Muscle layer of duodenum (tissue), 2 donors: ENCODE measurements around the gene OCIAD1.
"Not testable (repeated sequence)": the region's sequence is repeated elsewhere in the genome, so short reads cannot be mapped to it uniquely, and the experiment has no call there.

Experiments
- H3K27ac ChIP-seq: one replicate; pipeline ENCODE4 v1.7.0; 2013; ENCODE audit warnings: mild to moderate bottlenecking, low read length
- H3K27me3 ChIP-seq: one replicate; pipeline ENCODE4 v1.7.0; 2013; ENCODE audit warnings: low read depth, mild to moderate bottlenecking, control low read depth, low read length
- H3K36me3 ChIP-seq, 2 donors: one replicate each; pipeline ENCODE4 v1.7.0; 2013; ENCODE audit warnings: low read length in 2 of 2, control low read depth in 1 of 2, mild to moderate bottlenecking in 1 of 2; ENCODE audit not compliant: insufficient read depth in 2 of 2, control insufficient read depth in 1 of 2
- H3K4me1 ChIP-seq, 2 donors: one replicate each; pipeline ENCODE4 v1.7.0; 2013; ENCODE audit warnings: low read length in 2 of 2, mild to moderate bottlenecking in 2 of 2, control low read depth in 1 of 2, moderate library complexity in 1 of 2; ENCODE audit not compliant: insufficient read depth in 2 of 2, control insufficient read depth in 1 of 2
- H3K4me3 ChIP-seq, 2 donors: one replicate each; pipeline ENCODE4 v1.7.0; 2013; ENCODE audit warnings: low read length in 2 of 2, low read depth in 1 of 2, mild to moderate bottlenecking in 1 of 2
- H3K9me3 ChIP-seq, 2 donors: one replicate each; pipeline ENCODE4 v1.7.0; 2013; ENCODE audit warnings: low read length in 2 of 2, control low read depth in 1 of 2, mild to moderate bottlenecking in 1 of 2; ENCODE audit not compliant: control insufficient read depth in 1 of 2
- donor health status: healthy.

Gene OCIAD1

DNA sequence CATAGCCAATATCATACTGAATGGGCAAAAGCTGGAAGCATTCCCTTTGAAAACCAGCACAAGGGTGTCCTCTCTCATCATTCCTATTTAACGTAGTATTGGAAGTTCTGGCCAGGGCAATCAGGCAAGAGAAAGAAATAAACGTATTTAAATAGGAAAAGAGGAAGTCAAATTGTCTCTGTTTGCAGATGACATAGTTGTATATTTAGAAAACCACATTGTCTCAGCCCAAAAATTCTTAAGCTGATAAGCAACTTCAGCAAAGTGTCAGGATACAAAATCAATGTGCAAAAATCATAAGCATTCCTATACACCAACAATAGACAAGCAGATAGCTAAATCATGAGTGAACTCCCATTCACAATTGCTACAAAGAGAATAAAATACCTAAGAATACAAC, 9.5 kb upstream of the OCIAD1 start:
- H3K4me3 ChIP-seq, H3K27ac ChIP-seq, H3K4me1 ChIP-seq, H3K27me3 ChIP-seq, H3K9me3 ChIP-seq, H3K36me3 ChIP-seq: not testable (repeated sequence)

DNA sequence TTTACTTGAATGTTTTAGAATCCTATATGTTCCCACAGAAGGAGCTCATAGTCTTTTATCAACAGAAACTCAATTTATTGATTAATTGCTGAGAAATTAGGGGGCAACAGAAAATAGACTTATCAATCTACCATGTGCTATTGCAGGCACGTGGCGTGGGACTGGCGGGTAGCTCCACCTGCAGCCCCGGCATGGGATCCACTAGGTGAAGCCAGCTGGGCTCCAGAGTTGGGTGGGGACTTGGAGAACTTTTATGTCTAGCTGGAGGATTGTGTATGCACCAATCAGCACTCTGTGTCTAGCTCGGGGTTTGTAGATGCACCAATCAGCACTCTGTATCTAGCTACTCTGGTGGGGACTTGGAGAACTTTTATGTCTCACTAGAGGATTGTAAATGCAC, 3.3 kb upstream of the OCIAD1 start:
- Histone ChIP-seq H3K9me3 (no peaks in the 10 kb centered on the region), H3K27me3 (no peaks in the 10 kb centered on the region)

DNA sequence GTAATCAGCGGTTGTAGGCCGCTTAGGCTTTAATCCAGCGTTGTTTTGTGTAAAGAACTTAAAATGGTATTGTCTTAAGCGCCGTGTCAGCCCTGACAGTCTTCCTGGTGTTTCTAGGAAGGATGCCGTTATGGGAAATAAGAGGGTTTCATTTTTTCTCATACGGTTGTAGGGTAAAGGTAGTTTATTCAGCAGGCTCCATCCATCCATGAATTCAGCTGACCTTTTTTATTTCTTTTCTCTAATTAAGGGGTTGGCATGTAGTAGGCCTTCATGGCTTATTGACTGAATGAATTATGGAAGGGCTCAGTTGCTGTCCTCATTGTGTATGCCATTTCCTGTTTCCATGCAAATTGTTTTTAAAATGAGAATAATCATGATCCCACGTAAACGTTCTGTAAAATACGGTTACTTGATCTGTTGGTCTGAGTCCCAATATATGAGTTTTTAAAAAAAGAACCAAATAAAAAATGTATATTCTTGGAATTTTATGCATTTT, 693 bp downstream of the OCIAD1 start:
- Histone ChIP-seq H3K4me3 (peak overlapping the region; percentile 89 to 99), H3K4me1 (peaks cover 0 to 13% of the 10 kb centered on the region in 2 donors), H3K36me3 (peaks cover 22 to 26% of the 10 kb centered on the region in 2 donors), H3K9me3 (no peaks in the 10 kb centered on the region), H3K27ac (peak overlapping the region; percentile 98), H3K27me3 (no peaks in the 10 kb centered on the region)

More for the DNA sequence above, 3.3 kb upstream of the OCIAD1 start:
- Histone ChIP-seq H3K27ac (no peak overlapping the region), H3K4me3 (no peak overlapping the region), H3K36me3 (no peaks in the 10 kb centered on the region), H3K4me1 (peaks cover 0 to 5% of the 10 kb centered on the region in 2 donors)

DNA sequence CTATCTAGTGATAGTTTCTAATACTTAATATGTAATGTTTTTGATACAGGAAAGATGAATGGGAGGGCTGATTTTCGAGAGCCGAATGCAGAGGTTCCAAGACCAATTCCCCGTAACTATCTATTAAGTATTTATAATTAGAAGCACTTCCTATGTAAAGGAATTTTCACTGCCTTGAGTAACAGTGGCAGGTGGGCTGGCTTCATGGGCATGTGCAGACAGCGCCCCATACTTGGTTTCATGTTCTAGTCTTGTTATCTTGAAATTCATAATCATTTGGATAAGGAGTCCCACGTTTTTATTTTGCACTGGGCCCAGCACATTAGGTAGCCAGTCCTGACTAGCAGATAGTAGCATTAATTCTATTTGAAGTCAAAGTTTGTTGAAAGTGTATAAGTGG, 1.7 kb downstream of the OCIAD1 start:
- Histone ChIP-seq H3K27me3 (no peaks in the 10 kb centered on the region), H3K36me3 (peaks cover 24 to 29% of the 10 kb centered on the region in 2 donors), H3K27ac (no peak overlapping the region), H3K9me3 (no peaks in the 10 kb centered on the region), H3K4me1 (peaks cover 0 to 13% of the 10 kb centered on the region in 2 donors), H3K4me3 (peak overlapping the region in 1 of 2 donors; percentile 89)

DNA sequence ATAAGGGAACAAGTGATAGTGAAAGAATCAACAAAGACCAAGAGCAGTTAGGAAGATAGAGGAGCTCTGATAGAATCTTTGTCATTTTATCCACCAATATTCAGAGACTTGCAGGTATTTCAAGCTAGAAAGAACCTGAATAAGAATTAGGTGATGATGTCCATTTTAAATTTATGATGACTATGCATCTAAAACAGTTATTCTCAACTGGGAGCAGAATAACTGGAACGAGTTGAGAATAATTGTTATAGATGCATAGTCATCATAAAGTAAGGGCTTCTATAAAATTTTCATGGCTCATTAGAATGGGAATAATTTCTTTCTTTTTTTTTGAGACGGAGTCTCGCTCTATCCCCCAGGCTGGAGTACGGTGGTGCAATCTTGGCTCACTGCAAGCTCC, 5.8 kb downstream of the OCIAD1 start:
- H3K4me1 ChIP-seq, result peaks cover 0 to 17% of the 10 kb centered on the region in 2 donors
- H3K27ac ChIP-seq, result no peak overlapping the region
- H3K4me3 ChIP-seq, result no peak overlapping the region
- H3K27me3 ChIP-seq, result no peaks in the 10 kb centered on the region
- peaks cover 34% of the 10 kb centered on the region in 2 donors for H3K36me3 ChIP-seq
- no peaks in the 10 kb centered on the region for H3K9me3 ChIP-seq

DNA sequence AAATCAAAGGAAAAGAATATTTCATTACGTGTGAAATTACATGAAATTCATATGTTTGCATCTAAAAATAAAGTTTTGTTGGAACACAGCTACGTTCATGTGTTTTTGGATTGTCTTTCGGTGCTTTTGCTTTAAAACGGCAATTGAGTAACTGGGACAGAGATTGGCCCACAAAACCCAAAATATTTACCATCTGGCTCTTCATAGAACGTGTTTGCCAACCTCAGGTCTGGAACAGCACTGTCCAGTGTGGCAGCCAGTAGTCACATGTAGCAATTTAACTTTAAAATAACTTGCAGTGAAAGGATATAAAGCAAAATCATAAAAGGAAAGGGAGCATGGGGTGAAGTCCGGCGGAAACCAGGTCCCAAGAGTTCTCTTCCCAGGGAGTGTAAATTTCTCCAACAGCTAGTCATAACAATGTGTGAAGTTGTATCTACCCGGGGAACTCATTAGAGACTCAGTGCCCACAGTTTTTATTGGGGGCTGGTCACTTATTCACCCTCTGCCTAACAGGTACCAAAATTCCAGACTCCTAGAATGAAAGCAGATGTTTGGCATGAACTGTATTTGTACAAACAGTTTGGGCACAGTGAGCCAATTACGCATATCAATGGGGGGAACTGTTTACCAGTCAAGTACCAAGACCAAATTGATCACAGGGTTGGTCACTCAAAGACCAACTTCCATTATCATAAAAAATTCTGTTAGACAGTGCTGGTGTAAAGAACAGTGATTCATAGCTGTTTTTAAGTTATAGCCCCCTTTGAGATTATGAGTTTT, 10.3 kb downstream of the OCIAD1 start:
- Histone ChIP-seq H3K27ac (no peak overlapping the region), H3K9me3 (no peaks in the 10 kb centered on the region), H3K36me3 (peaks cover 29 to 32% of the 10 kb centered on the region in 2 donors)

DNA sequence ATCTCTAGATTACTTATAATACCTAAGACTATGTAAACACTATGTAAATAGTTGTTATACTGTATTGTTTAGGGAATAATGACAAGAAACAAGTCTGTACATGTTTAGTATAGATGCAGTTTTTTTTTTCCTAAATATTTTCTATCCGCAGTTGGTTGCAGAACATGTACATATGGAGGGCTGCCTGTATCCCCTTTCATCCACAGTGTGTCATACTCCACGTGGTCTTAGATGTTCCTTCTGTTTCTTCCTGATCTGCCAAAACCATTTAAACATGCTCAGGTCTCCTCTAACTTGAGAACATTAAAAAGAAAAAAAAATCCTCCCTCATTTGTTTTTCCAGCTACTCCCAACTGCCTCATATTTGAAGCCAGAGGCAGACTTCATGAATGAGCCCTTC, 14.0 kb downstream of the OCIAD1 start:
- peaks cover 0 to 8% of the 10 kb centered on the region in 2 donors for H3K4me1 ChIP-seq
- H3K36me3 ChIP-seq, result peaks cover 18 to 19% of the 10 kb centered on the region in 2 donors
- H3K27me3 ChIP-seq, result no peaks in the 10 kb centered on the region
- no peak overlapping the region for H3K4me3 ChIP-seq
- no peak overlapping the region for H3K27ac ChIP-seq
- H3K9me3 ChIP-seq, result no peaks in the 10 kb centered on the region

More for the DNA sequence above, 10.3 kb downstream of the OCIAD1 start:
- H3K4me1 ChIP-seq, result peaks cover 0 to 12% of the 10 kb centered on the region in 2 donors
- no peak overlapping the region for H3K4me3 ChIP-seq
- no peaks in the 10 kb centered on the region for H3K27me3 ChIP-seq

DNA sequence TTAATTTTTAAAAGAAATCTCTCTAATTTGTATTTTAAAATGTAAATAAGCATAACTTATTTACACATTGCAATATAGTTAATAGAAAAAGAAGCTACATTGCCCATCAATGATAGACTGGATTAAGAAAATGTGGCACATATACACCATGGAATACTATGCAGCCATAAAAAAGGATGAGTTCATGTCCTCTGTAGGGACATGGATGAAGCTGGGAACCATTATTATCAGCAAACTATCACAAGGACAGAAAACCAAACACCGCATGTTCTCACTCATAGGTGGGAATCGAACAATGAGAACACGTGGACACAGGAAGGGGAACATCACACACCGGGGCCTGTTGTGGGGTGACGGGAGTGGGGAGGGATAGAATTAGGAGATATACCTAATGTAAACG, 17.9 kb downstream of the OCIAD1 start:
- not testable (repeated sequence) for H3K9me3 ChIP-seq, H3K4me1 ChIP-seq, H3K27ac ChIP-seq, H3K27me3 ChIP-seq, H3K4me3 ChIP-seq
- H3K36me3 ChIP-seq, result peaks cover 14 to 25% of the 10 kb centered on the region in 2 donors

DNA sequence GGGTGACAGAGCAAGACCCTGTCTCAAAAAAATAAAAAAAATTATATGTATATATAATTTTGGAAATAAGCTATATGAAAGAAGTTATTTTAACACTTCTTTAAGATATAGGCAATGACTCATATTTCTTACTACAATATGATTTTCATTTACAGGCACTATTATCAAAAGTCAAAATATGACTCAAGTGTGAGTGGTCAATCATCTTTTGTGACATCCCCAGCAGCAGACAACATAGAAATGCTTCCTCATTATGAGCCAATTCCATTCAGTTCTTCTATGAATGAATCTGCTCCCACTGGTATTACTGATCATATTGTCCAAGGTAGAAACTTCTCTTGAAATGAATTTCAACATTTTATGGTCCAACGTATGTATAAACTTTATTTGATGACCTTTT, 20.8 kb downstream of the OCIAD1 start:
- Histone ChIP-seq H3K4me1 (no peaks in the 10 kb centered on the region), H3K36me3 (peaks cover 17 to 20% of the 10 kb centered on the region in 2 donors)

DNA sequence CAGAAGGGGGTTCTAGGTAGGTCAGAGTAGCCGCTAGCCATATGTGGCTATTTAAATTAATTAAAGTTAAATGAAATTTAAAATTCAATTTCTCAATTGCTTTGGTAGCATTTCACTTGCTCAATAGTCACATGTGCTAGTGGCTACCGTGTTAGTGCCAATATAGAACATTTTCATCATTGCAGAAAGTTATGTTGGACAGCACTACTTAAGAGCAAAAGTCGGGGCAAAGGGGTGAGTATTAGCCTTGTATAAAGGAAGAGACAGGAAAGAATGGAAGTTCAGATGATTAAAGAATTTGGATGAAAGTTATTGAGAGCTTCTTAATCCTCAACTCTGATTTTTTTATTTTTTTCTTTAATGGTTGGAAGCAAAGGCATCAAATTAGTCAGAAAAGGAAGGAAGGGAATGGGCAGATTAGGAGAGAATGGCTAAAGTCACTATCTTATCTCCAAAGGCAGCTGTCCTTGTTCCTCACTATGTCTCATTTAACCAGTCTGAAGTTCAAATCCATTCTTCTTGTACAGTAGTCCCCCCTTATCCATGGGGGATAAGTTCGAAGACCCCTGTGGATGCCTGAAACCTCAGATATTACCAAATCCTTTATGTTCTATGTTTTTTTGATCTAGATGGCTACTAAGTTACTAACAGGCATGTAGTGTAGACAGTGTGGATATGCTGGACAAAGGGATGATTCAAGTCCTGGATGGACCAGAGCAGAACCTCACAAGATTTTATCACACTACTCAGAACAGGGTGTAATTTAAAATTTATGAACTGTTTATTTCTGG, 22.9 kb downstream of the OCIAD1 start:
- Histone ChIP-seq H3K4me1 (no peaks in the 10 kb centered on the region), H3K36me3 (peaks cover 17 to 30% of the 10 kb centered on the region in 2 donors), H3K9me3 (no peaks in the 10 kb centered on the region), H3K4me3 (no peak overlapping the region), H3K27me3 (no peaks in the 10 kb centered on the region), H3K27ac (no peak overlapping the region)

More for the DNA sequence above, 20.8 kb downstream of the OCIAD1 start:
- Histone ChIP-seq H3K4me3 (no peak overlapping the region), H3K9me3 (no peaks in the 10 kb centered on the region), H3K27ac (no peak overlapping the region), H3K27me3 (no peaks in the 10 kb centered on the region)

DNA sequence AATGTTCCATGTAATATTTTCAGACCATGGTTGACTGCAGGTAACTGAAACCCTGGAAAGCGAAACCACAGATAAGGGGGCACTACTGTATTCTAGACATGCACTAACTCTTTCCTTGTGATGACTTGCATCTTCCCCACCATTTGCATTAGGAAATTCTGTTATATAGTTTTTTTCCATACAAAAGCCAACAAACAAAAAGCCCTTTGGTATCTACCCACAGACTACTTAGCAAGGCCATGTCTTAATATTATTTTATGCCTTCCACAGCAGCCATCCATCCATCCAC, 23.5 kb downstream of the OCIAD1 start:
- Histone ChIP-seq H3K9me3 (no peaks in the 10 kb centered on the region), H3K4me1 (no peaks in the 10 kb centered on the region), H3K36me3 (peaks cover 18 to 30% of the 10 kb centered on the region in 2 donors), H3K4me3 (no peak overlapping the region), H3K27ac (no peak overlapping the region), H3K27me3 (no peaks in the 10 kb centered on the region)
